Stimulated activated CD4-positive, alpha-beta T cell treated with anti-CD3 and anti-CD28 coated beads, Interleukin-1b, Interleukin-23, amount 100 ng/mL, for 48 hours (primary cell): Measurements from ENCODE around the gene FKBP3.
A peak's percentile ranks its signal among the peaks of the same experiment; 100 is the strongest.
"Not testable (repeated sequence)": the region's sequence is repeated elsewhere in the genome, so short reads cannot be mapped to it uniquely, and the experiment has no call there.

ENCODE experiments used
- DNase-seq: peaks from one replicate; pipeline ENCODE4 v3.0.0-alpha.2; 2020

The FKBP3 gene

GRCh38 chr14:45134051-45134958 lies at the start of gene FKBP3:
TSS of gene FKBP3 (minus strand) at chr14:45134481. CDS start at chr14:45134456, 25 bp downstream.
- peak; percentile 96 for DNase-seq

- no peak for DNase-seq
These were observed 47.5 kb upstream of the FKBP3 start for GRCh38 chr14:45181806-45182205.

GRCh38 chr14:45181329-45181728 lies 47.0 kb upstream of the FKBP3 start:
- no peak for DNase-seq

GRCh38 chr14:45177076-45177475 lies 42.8 kb upstream of the FKBP3 start:
- DNase-seq = no peak

- no peak for DNase-seq
These were observed 35.6 kb upstream of the FKBP3 start for GRCh38 chr14:45169906-45170305.

- DNase-seq = no peak
These were observed 21.8 kb upstream of the FKBP3 start for GRCh38 chr14:45156067-45156466.

- DNase-seq = no peak
These were observed 16.2 kb upstream of the FKBP3 start for GRCh38 chr14:45150386-45150890.

GRCh38 chr14:45149602-45150001 lies 15.3 kb upstream of the FKBP3 start:
- DNase-seq = no peak

GRCh38 chr14:45145214-45145613 lies 10.9 kb upstream of the FKBP3 start:
- no peak for DNase-seq

- DNase-seq = no peak
These were observed 10.4 kb upstream of the FKBP3 start for GRCh38 chr14:45144658-45145057.

GRCh38 chr14:45142083-45142482 lies 7.8 kb upstream of the FKBP3 start:
- DNase-seq = not testable (repeated sequence)

GRCh38 chr14:45140661-45141187 lies 6.4 kb upstream of the FKBP3 start:
- no peak for DNase-seq

GRCh38 chr14:45136399-45136798 lies 2.1 kb upstream of the FKBP3 start:
- DNase-seq = no peak

GRCh38 chr14:45135659-45136395 lies 1.5 kb upstream of the FKBP3 start, which contains the start of gene FANCM:
TSS of gene FANCM (plus strand) at chr14:45135930. CDS start at chr14:45136032, 102 bp downstream.
- DNase-seq = peak; percentile 90

- DNase-seq = no peak
These were observed 875 bp upstream of the FKBP3 start for GRCh38 chr14:45135156-45135555.

- DNase-seq = no peak
These were observed 614 bp downstream of the FKBP3 start for GRCh38 chr14:45133683-45134050.

- DNase-seq = no peak
These were observed 5.2 kb downstream of the FKBP3 start for GRCh38 chr14:45128963-45129629.

- DNase-seq = no peak
These were observed 8.5 kb downstream of the FKBP3 start for GRCh38 chr14:45125754-45126153.

- DNase-seq = no peak
These were observed 11.0 kb downstream of the FKBP3 start for GRCh38 chr14:45123271-45123670.

- no peak for DNase-seq
These were observed 14.2 kb downstream of the FKBP3 start for GRCh38 chr14:45120096-45120495.

- no peak for DNase-seq
These were observed 15.7 kb downstream of the FKBP3 start for GRCh38 chr14:45118594-45118993.

- DNase-seq = no peak
These were observed 20.0 kb downstream of the FKBP3 start for GRCh38 chr14:45114327-45114726.
